Measurements from ENCODE around the gene ESRP2. TPM values are rescaled to one million over a fixed set of nuclear protein-coding genes. Genes with fewer than 3 reads are reported as not detected.

The ESRP2 gene
- total RNA-seq, 2 experiments from 2014 or later = not detected

DNA sequence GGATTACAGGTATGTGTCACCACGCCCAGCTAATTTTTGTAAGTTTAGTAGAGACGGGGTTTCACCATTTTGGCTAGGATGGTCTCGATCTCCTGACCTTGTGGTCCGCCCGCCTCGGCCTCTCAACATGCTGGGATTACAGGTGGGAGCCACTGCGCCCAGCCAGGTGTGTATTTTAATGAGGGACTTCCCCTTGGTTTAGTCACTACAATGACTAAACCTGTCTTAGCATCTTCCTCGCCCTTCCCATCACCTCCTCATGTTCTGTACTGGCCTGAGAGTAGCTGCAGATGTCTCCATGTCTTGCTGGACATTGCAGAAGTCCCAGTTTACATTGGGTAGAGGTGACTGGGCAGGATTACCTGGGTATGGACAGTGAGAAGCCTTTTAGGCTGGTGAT lies 38.0 kb upstream of the ESRP2 start:
- H3K36me3 Mint-ChIP-seq (ENCODE audit: low read depth) = peaks cover 54% of the 10 kb centered on the region
- CTCF ChIA-PET = interaction anchor here (1.3 to 9.5 kb wide), 3 partner anchors 11 to 55 kb away, joined by 4 to 96 read pairs (median 46); partner anchors contain the start of gene SLC7A6
- no peak overlapping the region for H3K4me3 Mint-ChIP-seq

GRCh38 chr16:68273459-68273858 lies 37.5 kb upstream of the ESRP2 start:
- H3K4me3 Mint-ChIP-seq = no peak overlapping the region
- POLR2A ChIA-PET = interaction anchor here (1.1 to 2.2 kb wide), 9 partner anchors 10 to 37 kb away, joined by 4 to 28 read pairs (median 8); partner anchors contain the start of genes PRMT7, SLC7A6 and SLC7A6OS
- H3K27me3 Mint-ChIP-seq = no peaks in the 10 kb centered on the region
- H3K4me1 Mint-ChIP-seq = peaks cover 75% of the 10 kb centered on the region
- DNase-seq = no peak
- peak overlapping the region; percentile 91 for H3K27ac Mint-ChIP-seq
- CTCF ChIA-PET = interaction anchor here (1.1 to 9.5 kb wide), 4 partner anchors 10 to 54 kb away, joined by 3 to 96 read pairs (median 27); partner anchors contain the start of gene SLC7A6
- peaks cover 55% of the 10 kb centered on the region for H3K36me3 Mint-ChIP-seq (ENCODE audit: low read depth)
- H3K9me3 Mint-ChIP-seq = no peaks in the 10 kb centered on the region

More for the DNA sequence above, 38.0 kb upstream of the ESRP2 start:
- POLR2A ChIA-PET = interaction anchor here (1.2 to 3.0 kb wide), 6 partner anchors 10 to 37 kb away, joined by 3 to 25 read pairs (median 8); partner anchors contain the start of genes PRMT7 and SLC7A6OS
- peak overlapping the region; percentile 91 for H3K27ac Mint-ChIP-seq
- DNase-seq = no peak
- H3K9me3 Mint-ChIP-seq = no peaks in the 10 kb centered on the region
- H3K27me3 Mint-ChIP-seq = no peaks in the 10 kb centered on the region
- H3K4me1 Mint-ChIP-seq = peaks cover 74% of the 10 kb centered on the region

DNA sequence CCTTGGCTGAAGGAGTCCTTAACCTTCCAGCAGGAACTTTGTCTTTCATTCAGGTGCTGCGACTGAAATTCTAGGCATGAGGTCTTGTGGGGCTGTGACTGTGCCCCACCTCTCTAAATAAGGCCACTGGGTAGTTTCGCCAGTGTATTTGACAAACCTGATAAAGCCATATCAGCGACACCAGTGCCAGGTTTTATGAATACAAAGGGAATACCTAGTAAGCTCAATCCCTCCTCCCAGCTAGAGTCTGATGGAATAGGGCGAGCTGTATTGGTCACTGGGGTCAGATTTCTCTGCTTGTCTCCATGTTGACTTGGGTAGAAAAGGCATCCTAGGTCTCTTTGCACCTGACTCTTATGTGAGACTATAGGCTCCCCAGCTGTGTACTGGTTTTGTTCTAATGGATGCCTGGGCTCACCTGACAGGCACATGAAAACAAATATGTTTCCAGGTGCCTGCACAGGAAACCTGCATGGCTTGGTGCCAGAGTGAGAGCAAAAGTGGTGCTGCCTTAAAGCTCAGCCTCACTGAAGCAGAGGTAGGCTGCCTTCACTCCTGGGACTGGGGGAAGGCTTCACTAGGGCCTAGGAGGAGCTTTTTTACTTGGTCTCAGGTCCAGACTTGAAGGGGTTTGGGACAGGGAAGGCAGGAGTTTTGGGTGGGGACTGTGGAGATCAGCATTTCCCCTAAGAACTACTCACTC lies 36.7 kb upstream of the ESRP2 start:
- Mint-ChIP-seq H3K9me3 (no peaks in the 10 kb centered on the region), H3K4me1 (peaks cover 83% of the 10 kb centered on the region), H3K4me3 (no peak overlapping the region), H3K36me3 (ENCODE audit: low read depth) (peaks cover 61% of the 10 kb centered on the region), H3K27me3 (no peaks in the 10 kb centered on the region), H3K27ac (peak overlapping the region; percentile 91)
- POLR2A ChIA-PET = interaction anchor here (1.1 to 2.2 kb wide), 7 partner anchors 9 to 38 kb away, joined by 4 to 28 read pairs (median 9); partner anchors contain the start of genes PRMT7, SLC7A6 and SLC7A6OS
- CTCF ChIA-PET = interaction anchor here (0.8 to 9.5 kb wide), 5 partner anchors 10 to 55 kb away, joined by 3 to 96 read pairs (median 8); partner anchors contain the start of gene SLC7A6
- peak; percentile 36 for DNase-seq

GRCh38 chr16:68270353-68270752 lies 34.4 kb upstream of the ESRP2 start:
- no peak overlapping the region for H3K4me3 Mint-ChIP-seq
- ChIA-PET CTCF (interaction anchor here (1.0 to 6.9 kb wide), 4 partner anchors 8 to 58 kb away, joined by 4 to 46 read pairs (median 6); no protein-coding TSS in a partner anchor), POLR2A (interaction anchor here (1.0 to 1.6 kb wide), 3 partner anchors 11 to 40 kb away, joined by 3 to 5 read pairs (median 3); partner anchors contain the start of genes PLA2G15, PRMT7 and SLC7A6OS)
- H3K27me3 Mint-ChIP-seq = no peaks in the 10 kb centered on the region
- H3K4me1 Mint-ChIP-seq = peaks cover 84% of the 10 kb centered on the region
- H3K27ac Mint-ChIP-seq = peak overlapping the region; percentile 56
- H3K9me3 Mint-ChIP-seq = no peaks in the 10 kb centered on the region
- peaks cover 63% of the 10 kb centered on the region for H3K36me3 Mint-ChIP-seq (ENCODE audit: low read depth)
- no peak for DNase-seq

DNA sequence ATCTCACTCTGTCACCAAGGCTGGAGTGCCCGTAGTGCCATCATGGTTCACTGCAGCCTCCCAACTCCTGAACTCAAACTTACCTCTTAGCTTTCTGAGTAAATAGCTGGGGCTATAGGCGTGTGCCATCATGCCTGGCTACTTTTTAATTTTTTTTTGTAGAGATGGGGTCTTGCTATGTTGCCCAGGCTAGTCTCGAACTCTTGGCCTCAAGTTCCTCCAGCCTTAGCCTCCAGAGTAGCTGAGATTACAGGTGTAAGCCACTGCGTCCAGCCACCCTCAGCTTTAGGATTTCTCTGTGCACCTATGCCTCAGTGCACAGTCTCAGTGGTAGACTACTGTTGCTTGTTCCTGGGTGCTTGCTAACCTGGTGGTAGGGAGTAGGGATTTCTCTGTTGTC lies 33.9 kb upstream of the ESRP2 start:
- CTCF ChIA-PET = interaction anchor here (1.0 to 6.9 kb wide), 4 partner anchors 8 to 59 kb away, joined by 4 to 46 read pairs (median 6); no protein-coding TSS in a partner anchor
- H3K36me3 Mint-ChIP-seq (ENCODE audit: low read depth) = peaks cover 60% of the 10 kb centered on the region

GRCh38 chr16:68267612-68268405 lies 31.9 kb upstream of the ESRP2 start:
- POLR2A ChIA-PET = interaction anchor here (0.8 to 1.5 kb wide), 4 partner anchors 10 to 43 kb away, joined by 3 to 5 read pairs (median 4); partner anchors contain the start of genes PRMT7 and SLC7A6OS
- H3K27me3 Mint-ChIP-seq = no peaks in the 10 kb centered on the region
- H3K9me3 Mint-ChIP-seq = no peaks in the 10 kb centered on the region
- DNase-seq = no peak
- H3K27ac Mint-ChIP-seq = peak overlapping the region; percentile 53
- H3K4me3 Mint-ChIP-seq = no peak overlapping the region
- CTCF ChIA-PET = no interaction called here
- H3K36me3 Mint-ChIP-seq (ENCODE audit: low read depth) = peaks cover 45% of the 10 kb centered on the region
- H3K4me1 Mint-ChIP-seq = peaks cover 72% of the 10 kb centered on the region

More for the DNA sequence above, 33.9 kb upstream of the ESRP2 start:
- Mint-ChIP-seq H3K27me3 (no peaks in the 10 kb centered on the region), H3K9me3 (no peaks in the 10 kb centered on the region), H3K4me3 (no peak overlapping the region), H3K27ac (peak overlapping the region; percentile 10), H3K4me1 (peaks cover 82% of the 10 kb centered on the region)
- POLR2A ChIA-PET = interaction anchor here (0.7 to 1.6 kb wide), 3 partner anchors 20 to 41 kb away, joined by 3 to 5 read pairs (median 3); partner anchors contain the start of genes PLA2G15, PRMT7 and SLC7A6OS
- DNase-seq = no peak

DNA sequence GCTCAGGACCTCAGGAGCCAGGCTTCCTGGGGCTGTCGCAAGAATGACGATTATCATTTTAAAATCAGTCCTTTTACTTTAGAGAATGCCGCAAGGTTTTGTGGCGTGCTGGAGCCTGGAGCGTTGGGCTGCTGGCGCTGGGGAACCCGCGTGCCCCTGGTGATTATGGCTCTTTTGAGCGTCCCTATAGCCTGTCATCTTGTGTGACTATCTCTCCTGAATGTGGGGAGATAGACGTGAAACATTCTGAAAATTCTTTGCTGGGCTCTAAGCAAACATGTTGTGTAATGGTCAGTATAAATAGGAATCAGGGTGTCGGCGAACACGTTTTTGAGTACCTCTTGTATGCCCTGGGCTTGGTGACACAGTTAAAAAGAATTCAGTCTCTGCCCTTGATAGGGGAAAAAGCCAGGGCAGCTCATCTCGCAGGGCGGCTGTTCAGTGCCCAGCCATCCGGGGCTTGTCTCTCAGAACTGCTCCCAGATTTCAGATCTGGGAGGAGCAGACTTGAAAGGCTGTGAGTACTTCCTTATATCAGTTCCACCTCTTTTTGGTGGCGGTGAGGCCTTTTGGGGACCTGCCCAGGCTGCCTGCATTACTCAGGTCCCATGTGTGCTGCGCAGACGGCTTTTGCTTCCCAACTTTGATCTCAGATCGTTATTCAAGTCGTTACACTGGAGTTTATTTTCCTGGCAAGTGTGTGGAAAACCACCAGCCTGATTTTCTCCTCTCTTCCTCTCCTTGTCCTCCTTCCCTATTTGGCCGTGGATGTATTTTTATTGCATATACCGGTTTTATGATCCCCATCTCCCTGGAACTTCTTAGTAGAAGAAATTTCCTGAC lies 29.4 kb upstream of the ESRP2 start:
- no peaks in the 10 kb centered on the region for H3K27me3 Mint-ChIP-seq
- H3K4me1 Mint-ChIP-seq = peaks cover 56% of the 10 kb centered on the region
- H3K27ac Mint-ChIP-seq = peak overlapping the region; percentile 91
- H3K36me3 Mint-ChIP-seq (ENCODE audit: low read depth) = peaks cover 30% of the 10 kb centered on the region
- ChIA-PET CTCF (interaction anchor here (1.3 to 7.5 kb wide), 6 partner anchors 11 to 265 kb away, joined by 4 to 285 read pairs (median 108); partner anchors contain the start of genes PRMT7 and SLC7A6OS), POLR2A (interaction anchor here (3.4 to 5.0 kb wide), 3 partner anchors 17 to 46 kb away, joined by 58 to 64 read pairs (median 59); partner anchors contain the start of genes PRMT7 and SLC7A6OS)
- DNase-seq = peak; percentile 48
- peak overlapping the region; percentile 98 for H3K4me3 Mint-ChIP-seq
- no peaks in the 10 kb centered on the region for H3K9me3 Mint-ChIP-seq

GRCh38 chr16:68264128-68265077 lies 28.5 kb upstream of the ESRP2 start, which contains the start of gene SLC7A6:
Gene SLC7A6 (plus strand): TSS chr16:68264526. CDS start chr16:68274727, 10,201 bp downstream.
- Mint-ChIP-seq H3K9me3 (no peaks in the 10 kb centered on the region), H3K27ac (peak within 1 kb of the TSS; percentile 93), H3K4me1 (peaks cover 48% of the 10 kb centered on the region), H3K4me3 (peak within 1 kb of the TSS; percentile 98), H3K36me3 (ENCODE audit: low read depth) (peaks cover 27% of the 10 kb centered on the region), H3K27me3 (no peaks in the 10 kb centered on the region)
- POLR2A ChIA-PET = interaction anchor here (0.7 to 5.0 kb wide), 26 partner anchors 8 to 596 kb away, joined by 3 to 64 read pairs (median 5); partner anchors contain the start of genes NFATC3, PLA2G15, PRMT7 and SLC7A6OS
- CTCF ChIA-PET = interaction anchor here (0.5 to 7.5 kb wide), 29 partner anchors 9 to 924 kb away, joined by 3 to 285 read pairs (median 5); partner anchors contain the start of genes ESRP2, PLA2G15, PRMT7 and SLC7A6OS
- peak; percentile 87 for DNase-seq

GRCh38 chr16:68263559-68264127 lies 27.7 kb upstream of the ESRP2 start:
- Mint-ChIP-seq H3K27ac (peak overlapping the region; percentile 93), H3K27me3 (no peaks in the 10 kb centered on the region), H3K4me3 (peak overlapping the region; percentile 86), H3K4me1 (peaks cover 43% of the 10 kb centered on the region), H3K9me3 (no peaks in the 10 kb centered on the region), H3K36me3 (ENCODE audit: low read depth) (peaks cover 22% of the 10 kb centered on the region)
- CTCF ChIA-PET = interaction anchor here (0.5 to 7.5 kb wide), 26 partner anchors 9 to 925 kb away, joined by 3 to 285 read pairs (median 8); partner anchors contain the start of genes ESRP2, PLA2G15, PRMT7 and SLC7A6OS
- no peak for DNase-seq
- POLR2A ChIA-PET = interaction anchor here (0.7 to 5.0 kb wide), 26 partner anchors 9 to 596 kb away, joined by 3 to 64 read pairs (median 5); partner anchors contain the start of genes NFATC3, PLA2G15, PRMT7 and SLC7A6OS
